K562 (cell line): Measurements from ENCODE around the gene MFSD6. TPM values are rescaled to one million over a fixed set of nuclear protein-coding genes. Genes with fewer than 3 reads are reported as not detected.
"Not testable (repeated sequence)": the region's sequence is repeated elsewhere in the genome, so short reads cannot be mapped to it uniquely, and the experiment has no call there.

Source experiments
- ATAC-seq: fragments of 200-7000 bp; cut with Tn5 transposase; 3 replicates; pipeline ENCODE4 v1.9.1; 2020; ENCODE audit warnings: moderate library complexity
- BruUV-seq: library from RNA; stranded (reverse); fragments of 400-500 nt; replicated peaks from 2 replicates; lab custom pipeline; 2021; lab: Mats Ljungman, UMichigan
- CTCF ChIA-PET: fragments of 300-600 bp; formaldehyde crosslinking; extraction: SDS; loops from one replicate; lab custom pipeline; 2021; ENCODE audit warnings: low intra/inter-chr PET ratio; lab: Yijun Ruan, JAX
- POLR2A ChIA-PET: fragments of 300-600, 350-650 bp; sonication (Branson Sonifier 250); formaldehyde crosslinking; extraction: SDS; loops from one replicate; lab custom pipeline; 2021; ENCODE audit warnings: antibody characterized with exemption, inconsistent platforms; lab: Yijun Ruan, JAX
- DNase-seq, 4 experiments: peaks; one replicate each; pipeline versions ENCODE4 v3.0.0 to v3.0.0-alpha.2; 2011 to 2018; ENCODE audit warnings: low spot score in 3 of 4, mixed read lengths in 3 of 4; ENCODE audit errors: extremely low read depth in 1 of 4
- FAIRE-seq: peaks from 2 replicates; lab custom pipeline; 2011; peaks lifted over from hg19 to GRCh38; lab: Jason Lieb, UNC
- H2AFZ ChIP-seq: 2 replicates; pipeline ENCODE4 v1.6.0; 2011; ENCODE audit warnings: low read depth, low read length, control low read depth, inconsistent platforms
- H3K27ac ChIP-seq: fragments of 200-600 bp; 3 replicates; pipeline ENCODE4 v1.8.0; 2011; ENCODE audit warnings: low read depth, mild to moderate bottlenecking, control low read depth, inconsistent platforms, low read length, moderate library complexity, mixed read lengths; ENCODE audit errors: extremely low read depth
- H3K27me3 ChIP-seq, 2 experiments: fragments of 300-600 bp in 1 of 2; 2 replicates in 1 of 2; 3 replicates in 1 of 2; pipeline versions ENCODE4 v1.6.0 to v1.8.0; 2011; ENCODE audit warnings: inconsistent platforms in 2 of 2, low read length in 2 of 2, mild to moderate bottlenecking in 1 of 2, mixed read lengths in 1 of 2, moderate library complexity in 1 of 2; ENCODE audit not compliant: control insufficient read depth in 2 of 2, insufficient read depth in 2 of 2
- H3K36me3 ChIP-seq: fragments of 300-600 bp; 3 replicates; pipeline ENCODE4 v1.8.0; 2011; ENCODE audit warnings: mild to moderate bottlenecking, low read length, inconsistent platforms; ENCODE audit not compliant: control insufficient read depth, insufficient read depth
- H3K4me1 ChIP-seq, 2 experiments: fragments of 200-600 bp in 1 of 2; replicated peaks in 1 of 2; 2 replicates in 1 of 2; 3 replicates in 1 of 2; pipeline versions ENCODE4 v1.5.1 to v1.8.0; 2011; ENCODE audit warnings: inconsistent platforms in 2 of 2, low read length in 2 of 2, mild to moderate bottlenecking in 1 of 2, mixed read lengths in 1 of 2, moderate library complexity in 1 of 2; ENCODE audit not compliant: control insufficient read depth in 2 of 2, insufficient read depth in 2 of 2
- H3K4me2 ChIP-seq: 2 replicates; pipeline ENCODE4 v1.6.1; 2011; ENCODE audit warnings: low read length, control low read depth, inconsistent platforms, mixed read lengths; ENCODE audit not compliant: insufficient read depth
- H3K4me3 ChIP-seq: fragments of 200-600 bp; sonication (generic), shearing (Covaris generic); 2 replicates; pipeline ENCODE4 v1.5.1; 2016; ENCODE audit warnings: control low read depth, inconsistent platforms
- H3K79me2 ChIP-seq: fragments of 200-600 bp; 3 replicates; pipeline ENCODE4 v1.8.0; 2011; ENCODE audit warnings: low read length, inconsistent platforms; ENCODE audit not compliant: control insufficient read depth, insufficient read depth
- H3K9ac ChIP-seq, 2 experiments: 2 replicates each; pipeline versions ENCODE4 v1.6.0 to v1.6.1; 2011; ENCODE audit warnings: low read depth in 2 of 2, low read length in 2 of 2, control low read depth in 1 of 2, inconsistent platforms in 1 of 2, mild to moderate bottlenecking in 1 of 2, mixed read lengths in 1 of 2; ENCODE audit not compliant: insufficient read depth in 1 of 2
- H3K9me1 ChIP-seq: one replicate; pipeline ENCODE4 v1.6.0; 2011; ENCODE audit warnings: inconsistent platforms, mild to moderate bottlenecking, low read length, moderate library complexity; ENCODE audit not compliant: control insufficient read depth, insufficient read depth
- H3K9me3 ChIP-seq: replicated peaks from 2 replicates; pipeline ENCODE4 v1.5.1; 2011; ENCODE audit warnings: low read depth, low read length, inconsistent platforms; ENCODE audit not compliant: control insufficient read depth, insufficient read depth
- H4K20me1 ChIP-seq: replicated peaks from 2 replicates; pipeline ENCODE4 v1.6.1; 2011; ENCODE audit warnings: low read length, inconsistent platforms, mixed read lengths; ENCODE audit not compliant: control insufficient read depth, insufficient read depth
- DIDO1 ChIP-seq: fragments of 450-650 bp; IDR thresholded peaks from 2 replicates; pipeline ENCODE4 v1.6.1; 2016; ENCODE audit warnings: low read depth, missing biosample characterization, missing genetic modification characterization
- ELF1 ChIP-seq: fragments of 200-800 bp; sonication (Bioruptor generic); IDR thresholded peaks from 2 replicates; pipeline ENCODE4 v1.6.1; 2016; ENCODE audit warnings: missing genetic modification characterization, missing compliant biosample characterization
- KDM1A ChIP-seq, 2 experiments: fragments of 450-650 bp; IDR thresholded peaks; 2 replicates each; pipeline ENCODE4 v1.6.1; 2016; ENCODE audit warnings: mild to moderate bottlenecking in 2 of 2
- SRSF7 ChIP-seq: fragments of 200-400 bp; formaldehyde crosslinking; optimal IDR thresholded peaks from 2 replicates; pipeline ENCODE3; 2017; ENCODE audit warnings: mild to moderate bottlenecking, low read depth, low read length
- TEAD1 ChIP-seq, 2 experiments: fragments of 450-650 bp in 1 of 2; sonication (generic) in 1 of 2; formaldehyde crosslinking; IDR thresholded peaks; 2 replicates each; pipeline versions ENCODE4 v1.4.0 to v1.8.0; 2020 to 2022; ENCODE audit warnings: mild to moderate bottlenecking in 2 of 2, missing genetic modification reagents in 1 of 2
- ZNF12 ChIP-seq: sonication (generic); formaldehyde crosslinking; IDR thresholded peaks from 2 replicates; pipeline ENCODE4 v1.4.0; 2020; ENCODE audit warnings: mild to moderate bottlenecking, missing genetic modification reagents
- ZNF316 ChIP-seq: fragments of 450-650 bp; IDR thresholded peaks from 2 replicates; pipeline ENCODE4 v1.6.1; 2016
- ZNF76 ChIP-seq: fragments of 250-450 bp; sonication (Bioruptor Pico); IDR thresholded peaks from 2 replicates; pipeline ENCODE4 v1.4.0; 2020; ENCODE audit warnings: mild to moderate bottlenecking, moderate library complexity, borderline replicate concordance
- WGBS: fragments of 100-300 bp; shearing (Covaris generic); methylation state at CpG from one replicate; pipeline ENCODE4 v1.1.6; 2016; ENCODE audit warnings: low coverage, mixed read lengths; ENCODE audit not compliant: insufficient coverage; ENCODE audit errors: missing lambda C conversion rate; 5-methylcytosine and 5-hydroxymethylcytosine counted together
- in situ Hi-C: fragments of 300-500 bp; cut with MboI; formaldehyde crosslinking; loops from 4 replicates; pipeline ENCODE4 v1.15.0; 2018; ENCODE audit warnings: inconsistent platforms, mixed read lengths
- intact Hi-C: fragments of 100-400 bp; cut with micrococcal nuclease; formaldehyde crosslinking; loops from 2 replicates; pipeline ENCODE4 v1.14.2; 2022
- polyA plus RNA-seq, 8 experiments: library from polyadenylated mRNA; depleted of rRNA in 4 of 8; stranded (reverse) in 5 of 8; unstranded in 3 of 8; fragments of >200 nt; fragmentation: Nextera tagmentation in 2 of 8; fragmentation: Illumina TruSeq in 1 of 8; extraction: Ambion mirVana in 2 of 8; extraction: Trizol in 1 of 8; gene quantifications; 2 replicates each; pipeline versions ENCODE4 v1.2.1 to v1.2.3, GENCODE V29; 2011 to 2014; ENCODE audit warnings: inconsistent platforms in 1 of 8, missing spikeins in 1 of 8
- total RNA-seq, 7 experiments: library from RNA; depleted of rRNA in 6 of 7; stranded (reverse); fragments of >200 nt in 6 of 7; fragmentation: Illumina TruSeq in 2 of 7; extraction: Trizol in 2 of 7; gene quantifications; 2 replicates each; pipeline versions ENCODE4 v1.2.1 to v1.2.3, GENCODE V29; 2011 to 2021; ENCODE audit warnings: low replicate concordance in 1 of 7
- TF ChIP-seq, protein P1 (sequence below): fragments of 450-650 bp; IDR thresholded peaks from 2 replicates; pipeline ENCODE4 v1.7.1; 2018; ENCODE audit warnings: mild to moderate bottlenecking, low read depth; ENCODE audit not compliant: partially characterized antibody
- TF ChIP-seq, protein P2 (sequence below): fragments of 450-650 bp; formaldehyde crosslinking; IDR thresholded peaks from 2 replicates; pipeline ENCODE4 v1.4.0; 2020; ENCODE audit warnings: mild to moderate bottlenecking, moderate library complexity

Gene MFSD6
- total and polyA plus RNA-seq, 9 of the 15 experiments (the other 6 are each of a cell fraction or from before 2014, with no cell fraction given), result 1.1 to 7.9 (median 4.4) TPM

DNA sequence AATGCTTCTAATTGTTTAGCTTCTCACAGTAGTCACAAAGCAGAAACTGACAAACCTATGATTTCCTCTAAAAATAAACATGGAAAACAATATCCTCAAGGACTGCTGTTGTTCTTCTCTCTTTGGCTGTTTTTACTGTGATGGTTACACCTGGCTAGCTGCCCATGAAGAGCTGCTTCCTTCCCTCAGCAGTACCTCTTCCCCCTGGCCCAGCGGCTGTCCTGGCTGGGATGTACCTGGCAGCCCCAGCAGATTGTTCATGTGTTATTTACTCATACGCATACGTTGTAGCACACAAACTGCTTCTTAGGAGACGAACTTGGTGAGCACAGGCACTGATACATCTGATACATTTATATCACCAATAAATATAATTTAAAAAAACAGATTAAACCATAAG, 99.0 kb downstream of the MFSD6 start (continued):
- TF ChIP-seq, protein P1, sequence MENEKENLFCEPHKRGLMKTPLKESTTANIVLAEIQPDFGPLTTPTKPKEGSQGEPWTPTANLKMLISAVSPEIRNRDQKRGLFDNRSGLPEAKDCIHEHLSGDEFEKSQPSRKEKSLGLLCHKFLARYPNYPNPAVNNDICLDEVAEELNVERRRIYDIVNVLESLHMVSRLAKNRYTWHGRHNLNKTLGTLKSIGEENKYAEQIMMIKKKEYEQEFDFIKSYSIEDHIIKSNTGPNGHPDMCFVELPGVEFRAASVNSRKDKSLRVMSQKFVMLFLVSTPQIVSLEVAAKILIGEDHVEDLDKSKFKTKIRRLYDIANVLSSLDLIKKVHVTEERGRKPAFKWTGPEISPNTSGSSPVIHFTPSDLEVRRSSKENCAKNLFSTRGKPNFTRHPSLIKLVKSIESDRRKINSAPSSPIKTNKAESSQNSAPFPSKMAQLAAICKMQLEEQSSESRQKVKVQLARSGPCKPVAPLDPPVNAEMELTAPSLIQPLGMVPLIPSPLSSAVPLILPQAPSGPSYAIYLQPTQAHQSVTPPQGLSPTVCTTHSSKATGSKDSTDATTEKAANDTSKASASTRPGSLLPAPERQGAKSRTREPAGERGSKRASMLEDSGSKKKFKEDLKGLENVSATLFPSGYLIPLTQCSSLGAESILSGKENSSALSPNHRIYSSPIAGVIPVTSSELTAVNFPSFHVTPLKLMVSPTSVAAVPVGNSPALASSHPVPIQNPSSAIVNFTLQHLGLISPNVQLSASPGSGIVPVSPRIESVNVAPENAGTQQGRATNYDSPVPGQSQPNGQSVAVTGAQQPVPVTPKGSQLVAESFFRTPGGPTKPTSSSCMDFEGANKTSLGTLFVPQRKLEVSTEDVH, result no peak
- TF ChIP-seq SRSF7 (no peak), ZNF12 (CRISPR knock-in tag) (no peak), KDM1A (IDR thresholded peaks at IDR 0.05) (no peak), ZNF316 (no peak), TEAD1 (CRISPR knock-in tag; IDR thresholded peaks at IDR 0.05) (no peak), DIDO1 (tag) (no peak), ELF1 (no peak), ZNF76 (CRISPR knock-in tag) (no peak)
- TF ChIP-seq, protein P2, sequence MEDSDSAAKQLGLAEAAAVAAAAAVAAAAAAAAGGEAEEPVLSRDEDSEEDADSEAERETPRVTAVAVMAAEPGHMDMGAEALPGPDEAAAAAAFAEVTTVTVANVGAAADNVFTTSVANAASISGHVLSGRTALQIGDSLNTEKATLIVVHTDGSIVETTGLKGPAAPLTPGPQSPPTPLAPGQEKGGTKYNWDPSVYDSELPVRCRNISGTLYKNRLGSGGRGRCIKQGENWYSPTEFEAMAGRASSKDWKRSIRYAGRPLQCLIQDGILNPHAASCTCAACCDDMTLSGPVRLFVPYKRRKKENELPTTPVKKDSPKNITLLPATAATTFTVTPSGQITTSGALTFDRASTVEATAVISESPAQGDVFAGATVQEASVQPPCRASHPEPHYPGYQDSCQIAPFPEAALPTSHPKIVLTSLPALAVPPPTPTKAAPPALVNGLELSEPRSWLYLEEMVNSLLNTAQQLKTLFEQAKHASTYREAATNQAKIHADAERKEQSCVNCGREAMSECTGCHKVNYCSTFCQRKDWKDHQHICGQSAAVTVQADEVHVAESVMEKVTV (CRISPR knock-in tag), result no peak
- TF ChIP-seq, all 486 proteins: peak for 0

GRCh38 chr2:190509895-190510294, 101.7 kb downstream of the MFSD6 start:
- H3K79me2 ChIP-seq, H3K27ac ChIP-seq, H3K4me3 ChIP-seq, H3K36me3 ChIP-seq, BruUV-seq, DNase-seq, FAIRE-seq, H4K20me1 ChIP-seq, H3K9ac ChIP-seq, CTCF ChIA-PET, H3K27me3 ChIP-seq, H3K4me1 ChIP-seq, POLR2A ChIA-PET, H3K4me2 ChIP-seq, H2AFZ ChIP-seq, H3K9me3 ChIP-seq, H3K9me1 ChIP-seq, ATAC-seq: not testable (repeated sequence)
- 79% methylated on average over 4 of the region's 5 CpGs for WGBS
- in situ Hi-C loops (loop anchor here (10.0 kb wide), 1 partner anchor 425 kb away; no protein-coding TSS in a partner anchor), intact Hi-C loops (loop anchor here (2.0 to 5.0 kb wide), 3 partner anchors 171 to 423 kb away; a partner anchor contains a TSS)
